22Rv1 (cell line): ENCODE measurements around the gene KRTAP12-3.

ENCODE experiments used
- ZFX ChIP-seq: fragments of 450-650 bp; IDR thresholded peaks from 2 replicates; pipeline ENCODE4 v1.6.1; 2017; ENCODE audit warnings: antibody characterized with exemption, borderline replicate concordance
- TF ChIP-seq, protein P1 (sequence below): fragments of 450-650 bp; IDR thresholded peaks from 2 replicates; pipeline ENCODE4 v1.5.1; 2017; ENCODE audit warnings: mild to moderate bottlenecking

DNA sequence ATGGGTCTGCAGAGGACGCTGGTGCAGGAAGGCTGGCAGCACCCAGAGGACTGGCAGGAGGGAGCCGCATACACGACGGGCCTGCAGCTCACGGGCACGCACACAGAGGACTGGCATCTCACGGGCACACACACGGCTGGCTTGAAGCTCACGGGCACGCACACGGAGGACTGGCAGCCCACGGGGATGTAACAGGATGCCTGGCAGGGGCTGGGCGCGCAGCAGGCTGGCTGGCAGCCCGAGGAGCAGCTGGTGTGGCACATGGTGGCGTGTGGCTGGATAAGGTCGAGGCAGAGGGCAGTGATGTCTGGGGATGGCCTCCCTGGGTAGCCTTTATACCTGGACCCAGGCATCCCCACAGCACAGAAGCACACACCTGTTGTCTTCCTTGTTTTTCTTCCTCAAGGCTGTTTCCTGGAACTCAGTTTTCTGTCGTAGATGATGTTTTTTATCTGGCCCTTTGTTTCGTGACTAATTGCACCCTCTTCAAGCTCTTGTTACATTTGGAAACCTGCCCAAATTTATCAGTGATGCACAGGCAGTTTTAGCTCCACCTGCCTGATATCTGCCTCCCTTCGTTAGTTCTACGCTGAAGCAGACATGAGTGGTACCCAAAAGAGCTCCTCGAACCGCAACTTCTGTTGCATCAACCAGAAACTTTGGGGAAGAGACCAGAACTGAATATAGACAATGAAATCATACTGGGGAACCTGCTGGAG is 24.3 kb downstream of the KRTAP12-3 start, which contains the start of gene KRTAP12-1:
- TF ChIP-seq, protein P1, sequence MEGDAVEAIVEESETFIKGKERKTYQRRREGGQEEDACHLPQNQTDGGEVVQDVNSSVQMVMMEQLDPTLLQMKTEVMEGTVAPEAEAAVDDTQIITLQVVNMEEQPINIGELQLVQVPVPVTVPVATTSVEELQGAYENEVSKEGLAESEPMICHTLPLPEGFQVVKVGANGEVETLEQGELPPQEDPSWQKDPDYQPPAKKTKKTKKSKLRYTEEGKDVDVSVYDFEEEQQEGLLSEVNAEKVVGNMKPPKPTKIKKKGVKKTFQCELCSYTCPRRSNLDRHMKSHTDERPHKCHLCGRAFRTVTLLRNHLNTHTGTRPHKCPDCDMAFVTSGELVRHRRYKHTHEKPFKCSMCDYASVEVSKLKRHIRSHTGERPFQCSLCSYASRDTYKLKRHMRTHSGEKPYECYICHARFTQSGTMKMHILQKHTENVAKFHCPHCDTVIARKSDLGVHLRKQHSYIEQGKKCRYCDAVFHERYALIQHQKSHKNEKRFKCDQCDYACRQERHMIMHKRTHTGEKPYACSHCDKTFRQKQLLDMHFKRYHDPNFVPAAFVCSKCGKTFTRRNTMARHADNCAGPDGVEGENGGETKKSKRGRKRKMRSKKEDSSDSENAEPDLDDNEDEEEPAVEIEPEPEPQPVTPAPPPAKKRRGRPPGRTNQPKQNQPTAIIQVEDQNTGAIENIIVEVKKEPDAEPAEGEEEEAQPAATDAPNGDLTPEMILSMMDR: no peak
- TF ChIP-seq ZFX: no peak
